ENCODE data around the gene DNAJB1. TPM values are rescaled to one million over a fixed set of nuclear protein-coding genes. Genes with fewer than 3 reads are reported as not detected.
"Not testable (repeated sequence)": the region's sequence is repeated elsewhere in the genome, so short reads cannot be mapped to it uniquely, and the experiment has no call there.

DNAJB1 gene
- total RNA-seq, 3 donors from 2014 or later = 104 to 110 (median 107) TPM

DNA sequence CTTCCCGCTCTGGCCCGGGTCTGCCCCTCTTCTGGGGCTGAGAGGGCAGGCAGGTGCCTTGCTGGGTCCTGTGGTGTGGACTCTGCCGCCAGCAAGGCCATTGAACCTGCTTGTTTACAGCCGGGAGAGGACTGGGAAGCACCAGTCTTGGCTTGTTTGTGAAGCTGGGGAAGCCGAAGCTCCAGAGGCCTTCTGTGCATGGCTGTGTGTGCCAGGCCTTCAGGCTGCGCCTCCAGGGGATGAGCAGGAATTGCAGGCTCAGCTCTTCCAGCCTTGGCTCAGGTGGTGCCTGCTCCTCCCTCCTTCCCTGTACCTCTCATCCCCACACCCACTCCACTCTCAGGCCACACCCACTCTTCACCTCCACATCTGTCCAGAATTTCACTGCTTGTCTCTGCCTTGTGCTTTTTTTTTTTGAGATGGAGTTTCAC, 36.2 kb upstream of the DNAJB1 start:
- no peak for TF ChIP-seq CTCF (IDR thresholded peaks at IDR 0.05)
- Histone ChIP-seq H3K36me3 (ENCODE audit: low read depth) (no peaks in the 10 kb centered on the region), H3K4me3 (no peak overlapping the region), H3K9me3 (no peaks in the 10 kb centered on the region), H3K4me1 (ENCODE audit: low read depth) (peaks cover 30% of the 10 kb centered on the region)
- ATAC-seq (peak; percentile 63), DNase-seq (peak; percentile 37 to 62 (median 58))
- intact Hi-C loops (cut with DNase I, micrococcal nuclease) = no loop called here

GRCh38 chr19:14553939-14554243, 35.7 kb upstream of the DNAJB1 start:
- Histone ChIP-seq H3K4me1 (ENCODE audit: low read depth) (peaks cover 32% of the 10 kb centered on the region), H3K36me3 (ENCODE audit: low read depth) (no peaks in the 10 kb centered on the region)

GRCh38 chr19:14553042-14553938, 35.1 kb upstream of the DNAJB1 start:
- H3K4me1 ChIP-seq (ENCODE audit: low read depth) = peaks cover 32% of the 10 kb centered on the region
- no peaks in the 10 kb centered on the region for H3K36me3 ChIP-seq (ENCODE audit: low read depth)
- DNase-seq (no peak), ATAC-seq (no peak)
- TF ChIP-seq CTCF (IDR thresholded peaks at IDR 0.05) = no peak
- H3K9me3 ChIP-seq = no peaks in the 10 kb centered on the region
- intact Hi-C loops (cut with DNase I, micrococcal nuclease) = no loop called here
- no peak overlapping the region for H3K4me3 ChIP-seq

More at GRCh38 chr19:14553939-14554243, 35.7 kb upstream of the DNAJB1 start:
- ATAC-seq = no peak
- intact Hi-C loops (cut with DNase I, micrococcal nuclease) = no loop called here
- DNase-seq = no peak
- no peak for TF ChIP-seq CTCF (IDR thresholded peaks at IDR 0.05)
- no peak overlapping the region for H3K4me3 ChIP-seq
- no peaks in the 10 kb centered on the region for H3K9me3 ChIP-seq

GRCh38 chr19:14552006-14552360, 33.8 kb upstream of the DNAJB1 start:
- DNase-seq; H3K4me3 ChIP-seq; H3K9me3 ChIP-seq; H3K36me3 ChIP-seq (ENCODE audit: low read depth); ATAC-seq; intact Hi-C loops (cut with DNase I, micrococcal nuclease): not testable (repeated sequence)
- H3K4me1 ChIP-seq (ENCODE audit: low read depth) = peaks cover 32% of the 10 kb centered on the region

- H3K9me3 ChIP-seq = not testable (repeated sequence)
- ATAC-seq (peak; percentile 80), DNase-seq (peak; percentile 83 to 87 (median 85))
These were observed 33.2 kb upstream of the DNAJB1 start for GRCh38 chr19:14551134-14552005.

More at GRCh38 chr19:14551134-14552005, 33.2 kb upstream of the DNAJB1 start:
- H3K4me3 ChIP-seq; H3K36me3 ChIP-seq (ENCODE audit: low read depth); intact Hi-C loops (cut with DNase I, micrococcal nuclease): not testable (repeated sequence)
- TF ChIP-seq CTCF (IDR thresholded peaks at IDR 0.05) = peak; percentile 25
- peaks cover 27% of the 10 kb centered on the region for H3K4me1 ChIP-seq (ENCODE audit: low read depth)

Data from mucosa of descending colon (tissue), 3 donors.